AG09319 (cell line): ENCODE results near the gene RAPGEF5.
A peak's percentile ranks its signal among the peaks of the same experiment; 100 is the strongest.

ENCODE experiments used
- DNase-seq: peaks from one replicate; pipeline ENCODE4 v3.0.0-alpha.2; 2010; ENCODE audit warnings: low read depth; ENCODE audit errors: extremely low read depth
- TF ChIP-seq, protein P1 (sequence below): IDR thresholded peaks from 2 replicates; pipeline ENCODE4 v1.5.1; 2011; ENCODE audit warnings: low read depth, mild to moderate bottlenecking, inconsistent platforms, low read length, moderate library complexity

Gene RAPGEF5

DNA sequence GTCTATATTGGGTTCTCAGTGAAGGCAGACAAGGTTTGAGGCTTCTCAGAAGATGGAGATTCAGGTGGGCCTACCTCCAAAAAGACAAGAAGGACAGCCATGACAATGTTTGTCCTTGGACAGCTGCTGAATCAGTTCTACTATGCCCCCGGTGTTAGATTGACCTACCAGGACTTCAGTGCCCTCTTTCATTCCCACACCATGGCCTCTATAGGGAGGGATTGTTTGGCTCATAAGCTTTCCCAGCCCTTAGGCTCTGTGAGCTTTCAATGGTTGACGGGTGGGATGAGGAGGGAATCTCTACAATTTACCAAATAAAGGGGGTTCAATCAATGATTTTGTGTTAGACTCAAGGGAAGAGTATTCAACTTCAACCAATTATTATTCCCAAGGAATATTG, 23.4 kb upstream of the RAPGEF5 start:
- TF ChIP-seq, protein P1, sequence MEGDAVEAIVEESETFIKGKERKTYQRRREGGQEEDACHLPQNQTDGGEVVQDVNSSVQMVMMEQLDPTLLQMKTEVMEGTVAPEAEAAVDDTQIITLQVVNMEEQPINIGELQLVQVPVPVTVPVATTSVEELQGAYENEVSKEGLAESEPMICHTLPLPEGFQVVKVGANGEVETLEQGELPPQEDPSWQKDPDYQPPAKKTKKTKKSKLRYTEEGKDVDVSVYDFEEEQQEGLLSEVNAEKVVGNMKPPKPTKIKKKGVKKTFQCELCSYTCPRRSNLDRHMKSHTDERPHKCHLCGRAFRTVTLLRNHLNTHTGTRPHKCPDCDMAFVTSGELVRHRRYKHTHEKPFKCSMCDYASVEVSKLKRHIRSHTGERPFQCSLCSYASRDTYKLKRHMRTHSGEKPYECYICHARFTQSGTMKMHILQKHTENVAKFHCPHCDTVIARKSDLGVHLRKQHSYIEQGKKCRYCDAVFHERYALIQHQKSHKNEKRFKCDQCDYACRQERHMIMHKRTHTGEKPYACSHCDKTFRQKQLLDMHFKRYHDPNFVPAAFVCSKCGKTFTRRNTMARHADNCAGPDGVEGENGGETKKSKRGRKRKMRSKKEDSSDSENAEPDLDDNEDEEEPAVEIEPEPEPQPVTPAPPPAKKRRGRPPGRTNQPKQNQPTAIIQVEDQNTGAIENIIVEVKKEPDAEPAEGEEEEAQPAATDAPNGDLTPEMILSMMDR, result no peak
- DNase-seq, result no peak

DNA sequence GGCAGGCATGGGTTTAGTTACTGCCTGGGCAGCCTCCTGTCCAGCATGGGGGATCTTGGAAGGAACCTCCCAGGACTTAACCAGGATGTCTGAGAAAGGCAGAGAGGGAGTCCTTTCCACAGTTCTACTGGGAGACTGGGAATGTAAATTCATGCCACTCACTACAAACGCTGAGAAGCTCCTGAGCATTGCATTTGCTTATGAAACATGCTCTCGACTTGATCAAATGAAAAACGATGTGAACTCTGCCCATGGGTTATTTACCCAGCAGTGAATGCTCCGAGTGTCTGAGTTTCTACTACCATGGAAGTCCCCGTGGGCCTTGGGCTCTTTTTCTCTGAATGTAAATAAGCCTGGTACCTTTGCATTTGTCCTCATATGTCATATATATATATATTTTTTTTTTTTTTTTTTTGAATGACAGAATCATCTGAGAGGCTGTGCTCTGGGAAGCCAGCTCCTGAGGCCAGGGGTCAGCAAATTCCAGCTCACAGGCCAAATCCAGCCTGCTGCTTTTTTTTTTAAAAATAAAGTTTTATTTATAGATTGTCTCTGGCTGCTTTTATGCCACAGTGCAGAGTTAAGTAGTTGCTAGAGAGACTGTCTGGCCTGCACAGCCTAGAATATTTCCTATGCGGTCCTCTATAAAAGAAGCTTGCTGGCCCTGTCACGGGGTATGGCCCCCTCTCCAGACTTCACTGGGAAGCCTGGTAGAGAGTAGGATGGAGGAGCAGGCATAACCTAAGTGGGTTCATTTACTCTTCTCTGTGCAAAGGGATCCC, 21.4 kb upstream of the RAPGEF5 start:
- TF ChIP-seq, protein P1, result no peak
- DNase-seq, result no peak

DNA sequence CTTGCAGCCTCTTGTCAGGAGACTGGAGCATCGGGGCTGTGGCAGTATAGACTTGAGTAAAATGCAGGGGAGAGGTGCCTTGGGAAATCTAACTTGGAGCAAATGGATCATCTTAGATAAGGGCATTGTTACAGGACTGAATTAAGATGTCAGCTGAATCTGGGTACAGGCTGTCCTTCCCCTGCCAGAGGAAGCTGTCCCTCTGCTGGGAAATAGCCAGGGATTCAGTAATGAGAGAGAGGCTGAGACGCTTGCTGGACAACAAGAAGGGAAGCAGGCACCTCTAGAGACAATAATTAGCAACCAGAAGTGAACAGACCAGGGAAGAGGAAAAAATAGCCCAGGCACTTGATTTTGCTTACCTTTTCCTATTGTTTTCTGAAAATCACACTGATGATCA, 20.7 kb upstream of the RAPGEF5 start:
- no peak for DNase-seq
- TF ChIP-seq, protein P1, result no peak

DNA sequence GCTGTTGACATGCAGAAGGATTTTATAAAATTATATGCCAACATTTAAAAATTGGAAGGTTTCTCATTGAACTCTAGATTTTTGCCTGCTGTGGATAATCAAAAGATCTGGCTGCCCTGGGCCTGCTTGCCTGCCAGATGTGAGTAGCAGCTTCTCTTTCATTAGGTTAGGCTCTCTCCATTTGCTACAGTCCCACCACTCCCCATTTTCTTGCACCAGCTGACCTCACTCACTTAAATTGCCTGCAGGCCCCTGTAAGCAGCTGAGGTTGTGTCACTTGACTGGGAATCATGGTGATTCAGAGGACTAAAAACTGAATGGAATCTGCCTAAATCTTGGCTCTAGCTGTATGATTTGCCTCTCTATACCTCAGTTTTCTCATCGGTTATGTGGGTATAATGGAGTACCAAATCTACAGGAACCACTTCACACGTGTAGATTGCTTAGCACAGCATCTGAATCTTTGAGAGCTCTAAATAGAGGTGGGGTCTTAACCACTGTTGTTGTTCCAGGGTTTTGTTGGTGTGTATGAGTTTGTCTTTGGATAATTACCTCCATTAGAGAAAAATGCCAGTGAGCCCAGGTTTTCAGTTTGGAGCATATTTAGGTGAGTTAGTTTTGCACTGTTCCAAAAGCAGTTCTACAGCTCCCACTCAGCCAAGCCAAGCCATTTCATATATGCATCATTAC, 18.6 kb upstream of the RAPGEF5 start:
- DNase-seq, result peak; percentile 5
- TF ChIP-seq, protein P1, result no peak

DNA sequence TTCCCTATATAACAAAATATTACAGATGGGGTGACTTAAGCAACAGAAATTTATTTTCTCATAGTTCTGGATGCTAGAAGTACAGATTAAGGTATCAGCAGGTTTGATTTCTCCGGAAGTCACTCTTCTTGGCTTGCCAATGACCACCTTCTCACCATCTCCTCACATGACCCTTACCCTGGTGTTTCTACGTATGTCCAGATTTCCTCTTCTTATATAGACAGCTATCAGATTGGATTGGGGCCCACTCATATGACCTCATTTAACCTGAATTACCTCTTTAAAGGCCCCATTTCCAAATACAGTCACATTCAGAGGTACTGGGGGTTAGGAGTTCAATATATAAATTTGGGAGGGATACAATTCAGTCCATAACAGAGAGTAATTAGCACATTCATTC, 17.0 kb upstream of the RAPGEF5 start:
- TF ChIP-seq, protein P1, result no peak
- no peak for DNase-seq

DNA sequence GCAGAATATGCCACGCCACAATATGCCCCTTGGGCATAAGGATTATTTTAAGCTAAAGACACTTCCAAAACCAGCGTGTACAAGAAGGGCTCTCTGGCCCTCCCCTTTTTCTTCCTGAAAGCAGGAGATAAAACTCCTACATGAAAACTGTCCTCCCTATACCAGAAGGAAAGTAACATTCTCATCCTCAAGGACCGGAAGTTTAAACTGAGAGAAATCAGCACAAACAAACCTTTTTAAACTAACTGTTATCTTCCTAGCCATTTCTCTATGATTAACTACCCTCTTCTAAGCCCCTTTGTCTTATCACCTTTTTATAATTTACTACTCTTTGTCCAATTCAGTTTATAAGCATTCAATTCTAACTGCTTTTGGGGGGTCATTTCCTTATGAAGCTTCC, 16.4 kb upstream of the RAPGEF5 start:
- TF ChIP-seq, protein P1, result no peak
- no peak for DNase-seq

DNA sequence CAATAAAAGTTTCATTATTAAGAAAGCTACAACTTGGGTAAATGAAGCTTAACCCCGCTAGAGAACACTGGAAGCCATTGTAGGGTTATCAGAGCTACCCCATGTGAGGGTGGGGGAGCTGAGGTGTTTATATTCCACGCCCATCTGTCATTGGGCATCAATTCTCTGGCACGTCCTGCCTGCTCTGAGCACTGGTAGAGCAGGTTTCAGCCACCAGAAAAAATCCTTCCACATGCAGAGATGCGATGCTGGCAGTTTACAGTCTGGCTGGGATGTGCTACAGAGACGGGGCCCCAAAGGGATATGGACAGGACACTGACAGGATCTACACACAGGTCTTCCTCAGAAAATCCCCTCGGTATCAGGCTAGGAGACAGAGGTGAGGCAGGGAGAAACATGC, 15.9 kb upstream of the RAPGEF5 start:
- TF ChIP-seq, protein P1, result no peak
- no peak for DNase-seq
